ENCODE results near the gene MYT1.

Gene MYT1

DNA sequence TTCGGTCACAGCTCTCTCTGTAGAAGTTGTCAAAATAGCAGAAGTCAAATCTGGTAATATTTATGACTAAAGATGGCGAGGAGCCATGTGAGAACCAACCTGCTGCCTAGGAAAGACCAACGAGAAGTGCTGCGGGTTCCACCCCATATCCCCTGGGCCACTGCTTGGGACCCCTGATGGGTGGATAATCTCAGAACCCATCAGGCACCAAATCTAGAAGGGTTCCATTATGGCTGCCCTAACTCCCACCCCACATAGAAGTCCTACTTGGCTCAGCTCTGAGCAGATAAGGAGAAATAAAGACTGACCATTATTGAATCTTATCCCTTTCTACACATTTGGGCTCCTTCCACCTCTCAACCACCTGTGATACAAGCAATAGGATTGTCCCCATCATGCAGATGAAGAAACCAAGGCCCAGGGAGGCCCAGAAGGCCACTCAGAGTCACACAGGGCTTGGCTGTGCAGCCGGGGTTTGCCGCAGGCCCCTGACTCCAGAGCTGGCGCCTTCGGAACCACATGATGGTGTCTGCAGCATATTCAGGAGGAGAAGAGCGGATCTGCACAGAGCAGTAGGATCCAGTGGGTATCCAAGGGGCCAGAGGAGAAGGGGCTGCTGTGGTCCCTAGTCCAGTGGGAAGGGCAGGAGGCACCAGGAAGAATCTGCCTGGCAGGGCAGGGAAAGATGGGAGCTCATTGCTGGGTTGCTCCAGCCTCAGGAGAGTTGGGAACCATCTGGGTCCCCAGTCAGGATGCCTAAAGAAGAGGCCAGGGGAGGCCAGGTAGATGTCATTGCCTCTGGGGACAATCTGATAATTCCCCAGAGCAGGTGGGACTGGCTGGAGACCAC is 81.7 kb downstream of the MYT1 start:
- no peak for DNase-seq (ENCODE audit: low read depth in 2 of 2)

DNA sequence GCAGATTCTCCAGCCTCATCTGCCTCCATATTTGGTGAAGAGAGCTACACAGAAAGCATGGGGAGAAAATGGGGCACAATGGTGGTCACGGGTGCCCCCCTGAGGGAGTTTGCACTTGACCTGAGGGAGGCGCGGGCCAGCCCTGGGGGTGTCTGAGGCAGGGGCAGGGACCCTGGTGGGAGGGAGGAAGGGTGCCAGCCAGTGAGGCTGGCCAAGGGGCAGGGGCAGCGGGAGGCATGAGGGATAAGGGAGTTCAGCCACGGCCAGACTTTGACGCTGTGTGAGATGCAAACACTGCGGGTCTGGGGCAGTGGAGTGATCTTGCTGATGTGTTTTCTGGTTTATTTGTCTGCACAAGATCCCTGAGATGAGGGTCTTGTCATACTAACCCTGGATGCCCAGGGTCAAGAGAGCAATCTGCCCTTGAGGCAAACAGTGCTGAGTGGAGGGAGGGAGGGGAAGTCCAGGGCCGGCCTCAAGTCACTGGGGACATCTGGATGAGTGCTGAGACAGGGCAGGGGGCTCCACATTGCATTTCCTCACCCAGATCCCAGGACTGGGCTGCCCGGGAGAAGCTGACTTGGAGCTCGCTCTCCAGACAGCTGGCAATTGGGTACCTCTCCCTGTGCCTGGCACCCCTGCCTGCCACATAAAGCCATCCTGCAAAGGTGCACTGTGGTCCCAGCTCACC is 82.5 kb downstream of the MYT1 start:
- DNase-seq (ENCODE audit: low read depth in 2 of 2), result no peak

DNA sequence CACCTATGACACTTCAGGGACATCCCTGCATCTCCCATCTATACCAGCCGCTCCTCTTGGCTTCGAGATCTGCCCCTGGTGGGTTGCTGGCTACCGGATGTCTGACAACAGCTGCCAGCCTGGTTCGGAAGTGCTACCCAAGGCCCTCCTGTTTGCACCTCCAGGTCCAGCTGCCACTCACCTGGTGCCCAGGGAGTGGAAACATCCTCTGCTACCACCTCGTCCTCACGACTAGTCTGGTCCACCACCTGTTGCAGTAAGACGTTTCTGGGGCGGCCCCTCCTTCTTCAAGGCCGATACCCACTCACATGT is 83.0 kb downstream of the MYT1 start:
- DNase-seq (ENCODE audit: low read depth in 2 of 2), result no peak

- DNase-seq (ENCODE audit: low read depth in 2 of 2), result no peak
Measured at GRCh38 chr20:64247970-64248841, 84.0 kb downstream of the MYT1 start.

- no peak for DNase-seq (ENCODE audit: low read depth in 2 of 2)
Measured at GRCh38 chr20:64250027-64250426, 85.8 kb downstream of the MYT1 start.

GRCh38 chr20:64253000-64253383 is 88.7 kb downstream of the MYT1 start:
- DNase-seq (ENCODE audit: low read depth in 2 of 2), result no peak

DNA sequence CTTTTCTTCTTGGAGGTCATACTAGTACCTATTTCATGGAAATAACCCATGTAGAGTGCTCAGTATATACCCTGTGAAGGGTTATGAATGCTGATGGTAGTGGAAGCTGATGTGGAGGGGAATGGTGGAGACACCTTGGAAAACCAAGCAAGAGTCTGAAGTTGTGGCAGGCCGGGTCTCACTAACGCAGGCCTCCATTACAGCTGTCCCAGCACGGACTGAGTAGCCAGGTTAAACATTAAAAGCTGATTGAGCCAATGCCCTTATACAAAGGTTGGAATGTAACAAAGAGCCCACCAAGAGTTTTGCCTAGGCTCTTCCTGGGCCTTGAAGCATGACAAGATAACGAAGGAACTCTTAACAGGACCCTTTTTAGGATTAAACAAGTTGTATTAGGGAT is 89.2 kb downstream of the MYT1 start:
- DNase-seq (ENCODE audit: low read depth in 2 of 2), result no peak

DNA sequence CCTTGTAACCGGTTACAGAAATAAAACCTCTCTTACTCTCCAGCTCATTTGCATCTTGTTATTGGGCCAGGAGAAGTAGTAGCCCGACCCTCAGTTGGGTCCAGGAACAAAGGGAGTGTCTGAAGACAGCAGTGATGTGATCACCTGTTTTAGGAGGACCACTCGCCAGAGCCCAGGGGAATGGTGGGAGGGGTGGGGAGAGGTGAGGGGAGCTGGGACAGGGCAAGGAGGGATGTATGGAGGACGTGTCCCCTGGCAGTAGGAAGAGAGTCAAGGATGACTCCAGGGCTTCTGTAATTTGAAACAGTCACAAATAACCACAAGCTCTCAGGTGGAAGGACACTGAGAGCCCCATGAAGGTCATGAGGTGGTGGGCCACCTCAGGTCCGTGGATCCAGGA is 89.9 kb downstream of the MYT1 start:
- DNase-seq (ENCODE audit: low read depth in 2 of 2), result no peak

GRCh38 chr20:64254571-64255360 is 90.5 kb downstream of the MYT1 start:
- no peak for DNase-seq (ENCODE audit: low read depth in 2 of 2)

GRCh38 chr20:64255361-64256281 is 91.4 kb downstream of the MYT1 start, which contains the start of gene PCMTD2:
Gene PCMTD2 (plus strand): TSS chr20:64255748. CDS start chr20:64259966, 4,218 bp downstream.
- peak; percentile 55 to 75 for DNase-seq (ENCODE audit: low read depth in 2 of 2)

GRCh38 chr20:64256282-64256935 is 92.2 kb downstream of the MYT1 start:
- no peak for DNase-seq (ENCODE audit: low read depth in 2 of 2)

DNA sequence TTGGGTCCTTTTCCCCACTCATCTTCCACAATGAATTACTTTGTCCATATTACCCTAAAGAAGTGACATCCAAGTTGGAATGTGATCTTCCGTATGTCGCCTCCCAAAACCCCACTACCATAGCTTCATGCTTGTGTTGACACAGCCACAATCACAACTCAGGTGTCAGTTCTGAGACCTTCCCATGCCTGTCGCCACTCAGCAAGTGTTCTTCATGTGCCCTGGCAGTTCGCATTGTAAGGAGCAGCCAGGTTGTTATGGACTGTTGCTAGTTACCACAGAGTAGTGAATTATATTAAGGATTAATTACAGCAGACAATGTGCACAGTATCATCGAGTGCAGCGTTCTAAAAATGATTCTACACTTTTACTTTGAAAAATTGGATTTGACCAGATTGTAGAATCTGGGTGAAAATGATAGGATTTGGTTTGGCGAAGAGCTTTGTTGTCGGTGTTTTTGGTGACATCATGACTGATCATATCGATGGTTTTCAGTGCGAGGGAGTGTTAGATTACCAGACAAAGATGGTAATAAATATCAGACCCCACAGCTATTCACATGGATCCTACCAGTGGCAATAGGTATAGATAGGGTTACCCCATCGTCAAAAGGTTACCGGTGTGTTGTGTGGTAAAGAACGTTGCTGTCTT is 93.0 kb downstream of the MYT1 start:
- no peak for DNase-seq (ENCODE audit: low read depth in 2 of 2)

- DNase-seq (ENCODE audit: low read depth in 2 of 2), result no peak
Measured at GRCh38 chr20:64258071-64258823, 94.0 kb downstream of the MYT1 start.

- DNase-seq (ENCODE audit: low read depth in 2 of 2), result no peak
Measured at GRCh38 chr20:64260239-64260638, 96.0 kb downstream of the MYT1 start.

- no peak for DNase-seq (ENCODE audit: low read depth in 2 of 2)
Measured at GRCh38 chr20:64261138-64261537, 96.9 kb downstream of the MYT1 start.

GRCh38 chr20:64264091-64264490 is 99.8 kb downstream of the MYT1 start:
- DNase-seq (ENCODE audit: low read depth in 2 of 2), result no peak

- DNase-seq (ENCODE audit: low read depth in 2 of 2), result no peak
Measured at GRCh38 chr20:64265201-64265600, 100.9 kb downstream of the MYT1 start.

DNA sequence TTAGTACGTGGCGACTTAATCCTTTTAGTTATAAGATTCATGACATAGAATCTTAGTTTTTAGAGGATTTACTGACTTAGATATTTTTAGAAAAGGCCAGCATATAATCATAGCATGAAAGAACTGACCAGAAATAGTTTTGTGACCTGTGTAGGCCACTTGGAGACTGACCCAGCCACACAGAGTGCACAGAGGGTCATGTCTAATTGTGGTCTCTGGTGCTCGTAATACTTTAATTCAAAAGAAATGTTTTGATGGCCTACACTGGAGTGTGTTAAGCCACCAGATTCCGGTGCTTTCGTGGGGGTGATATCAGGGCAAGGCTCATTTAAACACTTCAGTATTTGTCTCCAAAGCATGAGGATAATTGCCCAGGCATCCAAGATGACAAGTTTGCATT is 102.7 kb downstream of the MYT1 start:
- no peak for DNase-seq (ENCODE audit: low read depth in 2 of 2)

GRCh38 chr20:64268174-64268573 is 103.9 kb downstream of the MYT1 start:
- DNase-seq (ENCODE audit: low read depth in 2 of 2), result no peak

All from stimulated activated CD8-positive, alpha-beta memory T cell treated with anti-CD3 and anti-CD28 coated beads, Interleukin-15, amount 100 ng/mL, for 4 hours (primary cell).